ENCODE measurements around the gene GRB14. TPM values are rescaled to one million over a fixed set of nuclear protein-coding genes. Genes with fewer than 3 reads are reported as not detected.

GRB14 gene
- total and polyA plus RNA-seq, 2 of the 13 experiments (the other 11 are each of a cell fraction or from before 2014, with no cell fraction given), result 4.6 to 5.8 TPM

DNA sequence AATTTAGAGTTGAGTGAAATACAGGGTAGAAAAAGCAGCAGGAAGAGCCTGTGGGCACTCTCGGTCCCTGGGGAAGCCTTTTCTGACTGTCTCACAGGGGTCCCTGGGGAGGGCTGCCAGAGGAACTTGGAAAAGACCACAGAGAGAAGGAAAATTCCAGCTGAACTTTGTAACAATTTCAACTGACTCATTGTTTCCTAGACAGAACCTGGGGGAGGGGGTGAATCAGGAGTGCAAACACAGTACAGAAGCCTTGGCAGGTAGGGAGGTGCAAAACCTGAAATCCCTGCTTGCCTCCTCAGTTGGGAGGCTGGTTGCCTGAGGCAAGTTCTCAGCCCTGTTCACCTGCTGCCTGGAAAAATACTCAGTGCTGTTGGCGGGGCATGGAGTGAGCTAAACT is 106.8 kb downstream of the GRB14 start (continued):
- TF ChIP-seq PRDM10 (CRISPR knock-in tag; IDR thresholded peaks at IDR 0.05; ENCODE audit: low read depth) (0 out of 2 replicates have a peak, but pooled peaks have one; percentile 28), MED1 (CRISPR knock-in tag; IDR thresholded peaks at IDR 0.05) (peak; percentile 41; the same call in 1 of the 2 replicates), SALL1 (CRISPR knock-in tag; IDR thresholded peaks at IDR 0.05) (peak; percentile 43; the same call in 1 of the 2 replicates), ZNF331 (CRISPR knock-in tag; IDR thresholded peaks at IDR 0.05) (peak; percentile 76), HNF4G (IDR thresholded peaks at IDR 0.05; ENCODE audit: borderline replicate concordance, low read depth, low read length) (peak; percentile 51; the same call in 1 of the 2 replicates), HNF4G (CRISPR knock-in tag; IDR thresholded peaks at IDR 0.05; ENCODE audit: borderline replicate concordance, low read depth) (no peak), ETV5 (CRISPR knock-in tag; IDR thresholded peaks at IDR 0.05; ENCODE audit: borderline replicate concordance) (0 out of 2 replicates have a peak, but pooled peaks have one; percentile 8), TBL1XR1 (IDR thresholded peaks at IDR 0.05; ENCODE audit: borderline replicate concordance, low read length, partially characterized antibody) (peak; percentile 66), SOX6 (IDR thresholded peaks at IDR 0.05) (no peak), SOX6 (CRISPR knock-in tag; IDR thresholded peaks at IDR 0.05) (peak; percentile 82), ZNF747 (CRISPR knock-in tag; IDR thresholded peaks at IDR 0.05; ENCODE audit: borderline replicate concordance) (peak; percentile 64; the same call in 1 of the 2 replicates), ERF (CRISPR knock-in tag; IDR thresholded peaks at IDR 0.05) (peak; percentile 21; the same call in 1 of the 2 replicates), THYN1 (CRISPR knock-in tag; IDR thresholded peaks at IDR 0.05; ENCODE audit: borderline replicate concordance, low read depth) (no peak), XRCC5 (optimal IDR thresholded peaks at IDR 0.05; ENCODE audit: low read length) (peak; percentile 39), PAXIP1 (CRISPR knock-in tag; conservative IDR thresholded peaks at IDR 0.05) (peak; percentile 85), ZNF781 (CRISPR knock-in tag; IDR thresholded peaks at IDR 0.05; ENCODE audit: borderline replicate concordance, not compliant biosample characterization) (peak; percentile 41), TBX2 (CRISPR knock-in tag; IDR thresholded peaks at IDR 0.05; ENCODE audit: borderline replicate concordance) (peak; percentile 65), RBFOX2 (IDR thresholded peaks at IDR 0.05; ENCODE audit: low read depth, low read length) (0 out of 2 replicates have a peak, but pooled peaks have one; percentile 28), EP300 (IDR thresholded peaks at IDR 0.05; ENCODE audit: low read depth in 2 of 2, low read length in 2 of 2) (peak in 1 of 2 experiments; percentile 91; a peak in 2 of 4 replicates), EP300 (CRISPR knock-in tag; IDR thresholded peaks at IDR 0.05; ENCODE audit: borderline replicate concordance) (no peak), ZNF230 (CRISPR knock-in tag; IDR thresholded peaks at IDR 0.05) (no peak), ZNF292 (CRISPR knock-in tag; IDR thresholded peaks at IDR 0.05; ENCODE audit: borderline replicate concordance, low read depth) (peak; percentile 56; the same call in 1 of the 2 replicates)
- TF ChIP-seq, protein P1, sequence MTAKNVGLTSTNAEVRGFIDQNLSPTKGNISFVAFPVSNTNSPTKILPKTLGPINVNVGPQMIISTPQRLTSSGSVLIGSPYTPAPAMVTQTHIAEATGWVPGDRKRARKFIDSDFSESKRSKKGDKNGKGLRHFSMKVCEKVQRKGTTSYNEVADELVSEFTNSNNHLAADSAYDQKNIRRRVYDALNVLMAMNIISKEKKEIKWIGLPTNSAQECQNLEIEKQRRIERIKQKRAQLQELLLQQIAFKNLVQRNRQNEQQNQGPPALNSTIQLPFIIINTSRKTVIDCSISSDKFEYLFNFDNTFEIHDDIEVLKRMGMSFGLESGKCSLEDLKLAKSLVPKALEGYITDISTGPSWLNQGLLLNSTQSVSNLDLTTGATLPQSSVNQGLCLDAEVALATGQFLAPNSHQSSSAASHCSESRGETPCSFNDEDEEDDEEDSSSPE (CRISPR knock-in tag; IDR thresholded peaks at IDR 0.05), result no peak
